A673 (cell line): ENCODE results near the gene FRS2. TPM values are rescaled to one million over a fixed set of nuclear protein-coding genes. Genes with fewer than 3 reads are reported as not detected.

Source experiments
- BruUV-seq: library from RNA; stranded (reverse); fragments of 400-500 nt; replicated peaks from 2 replicates; lab custom pipeline; 2021; lab: Mats Ljungman, UMichigan
- CTCF ChIA-PET: fragments of 300-600 bp; sonication (Branson Sonifier 250); formaldehyde crosslinking; loops from one replicate; lab custom pipeline; 2022; ENCODE audit warnings: antibody characterized with exemption; lab: Charles Lee
- POLR2A ChIA-PET: fragments of 300-600 bp; sonication (Branson Sonifier 250); formaldehyde crosslinking; loops from one replicate; lab custom pipeline; 2022; ENCODE audit warnings: antibody characterized with exemption; ENCODE audit not compliant: low non-redundant PET; lab: Charles Lee
- DNase-seq: peaks from one replicate; pipeline ENCODE4 v3.0.0-alpha.2; 2015; ENCODE audit warnings: low spot score
- H3K27ac ChIP-seq: fragments of 200-600 bp; sonication (generic); 2 replicates; pipeline ENCODE4 v1.5.1; 2016; ENCODE audit warnings: mixed run types, low read depth, mild to moderate bottlenecking, mixed read lengths, antibody characterized with exemption, low read length; ENCODE audit not compliant: poor library complexity, severe bottlenecking
- H3K27me3 ChIP-seq: fragments of 200-600 bp; sonication (generic); replicated peaks from 2 replicates; pipeline ENCODE4 v1.6.1; 2017; ENCODE audit warnings: mixed run types, low read depth, mild to moderate bottlenecking, mixed read lengths, antibody characterized with exemption, low read length; ENCODE audit not compliant: insufficient read depth, poor library complexity
- H3K36me3 ChIP-seq: fragments of 200-600 bp; sonication (generic); 2 replicates; pipeline ENCODE4 v1.6.1; 2016; ENCODE audit warnings: mixed run types, mild to moderate bottlenecking, mixed read lengths, antibody characterized with exemption, low read length; ENCODE audit not compliant: insufficient read depth, poor library complexity, severe bottlenecking
- H3K4me1 ChIP-seq: fragments of 200-600 bp; sonication (generic); 2 replicates; pipeline ENCODE4 v1.6.1; 2017; ENCODE audit warnings: mixed run types, mild to moderate bottlenecking, mixed read lengths, antibody characterized with exemption, low read length; ENCODE audit not compliant: insufficient read depth, poor library complexity, severe bottlenecking
- H3K4me3 ChIP-seq: fragments of 200-600 bp; sonication (generic); 2 replicates; pipeline ENCODE4 v1.5.1; 2016; ENCODE audit warnings: low read depth, mixed run types, mild to moderate bottlenecking, mixed read lengths, low read length; ENCODE audit not compliant: poor library complexity, severe bottlenecking
- H3K9me3 ChIP-seq: fragments of 200-600 bp; sonication (generic); 2 replicates; pipeline ENCODE4 v1.6.1; 2016; ENCODE audit warnings: mixed run types, low read depth, mild to moderate bottlenecking, mixed read lengths, antibody characterized with exemption, low read length; ENCODE audit not compliant: poor library complexity, severe bottlenecking
- CTCF ChIP-seq: fragments of 300-800, 200-600 bp; sonication (generic); conservative IDR thresholded peaks from 2 replicates; pipeline ENCODE4 v1.5.1; 2017; ENCODE audit warnings: low read depth, mild to moderate bottlenecking, antibody characterized with exemption, low read length, moderate library complexity, mixed read lengths
- EZH2 ChIP-seq: fragments of 200-600 bp; sonication (generic); IDR thresholded peaks from 2 replicates; pipeline ENCODE4 v1.6.1; 2017; ENCODE audit warnings: borderline replicate concordance, low read depth, mild to moderate bottlenecking, mixed read lengths, antibody characterized with exemption, low read length; ENCODE audit not compliant: poor library complexity, severe bottlenecking
- intact Hi-C: fragments of 100-400 bp; cut with micrococcal nuclease; formaldehyde crosslinking; loops from one replicate; pipeline ENCODE4 v1.10.0; 2022; ENCODE audit not compliant: unreplicated experiment
- total RNA-seq: library from RNA; stranded (reverse); gene quantifications from 2 replicates; pipeline ENCODE4 v1.2.3, GENCODE V29; 2021

Gene FRS2
- total RNA-seq, 1 experiment from 2014 or later: 34.5 TPM

GRCh38 chr12:69471076-69471430 is 865 bp downstream of the FRS2 start:
- TF ChIP-seq EZH2 (no peak), CTCF (no peak)
- Histone ChIP-seq H3K36me3 (no peaks in the 10 kb centered on the region), H3K9me3 (no peaks in the 10 kb centered on the region), H3K4me3 (peak overlapping the region; percentile 90), H3K4me1 (peaks cover 33% of the 10 kb centered on the region), H3K27me3 (no peaks in the 10 kb centered on the region), H3K27ac (peak overlapping the region; percentile 96)
- ChIA-PET POLR2A (no interaction called here), CTCF (no interaction called here)
- DNase-seq: no peak
- intact Hi-C loops: loop anchor here (2.0 kb wide), 1 partner anchor 100 kb away; no protein-coding TSS in a partner anchor
- BruUV-seq: no TSS peak

GRCh38 chr12:69471667-69472385 is 1.6 kb downstream of the FRS2 start:
- peak overlapping the region; percentile 90 for H3K4me3 ChIP-seq
- no TSS peak for BruUV-seq
- DNase-seq: no peak
- TF ChIP-seq CTCF (no peak), EZH2 (no peak)
- H3K4me1 ChIP-seq: peaks cover 36% of the 10 kb centered on the region
- H3K27ac ChIP-seq: no peak overlapping the region
- no peaks in the 10 kb centered on the region for H3K27me3 ChIP-seq
- H3K36me3 ChIP-seq: no peaks in the 10 kb centered on the region
- no peaks in the 10 kb centered on the region for H3K9me3 ChIP-seq
- ChIA-PET POLR2A (no interaction called here), CTCF (no interaction called here)
- intact Hi-C loops: loop anchor here (2.0 kb wide), 1 partner anchor 99 kb away; no protein-coding TSS in a partner anchor

- TF ChIP-seq EZH2: no peak
- no peak for TF ChIP-seq CTCF
- Histone ChIP-seq H3K4me3 (no peak overlapping the region), H3K27ac (no peak overlapping the region), H3K4me1 (peaks cover 36% of the 10 kb centered on the region), H3K9me3 (no peaks in the 10 kb centered on the region), H3K27me3 (no peaks in the 10 kb centered on the region), H3K36me3 (no peaks in the 10 kb centered on the region)
- no TSS peak for BruUV-seq
- CTCF ChIA-PET: no interaction called here
- DNase-seq: no peak
- POLR2A ChIA-PET: no interaction called here
- intact Hi-C loops: no loop called here
Measured at GRCh38 chr12:69473262-69473661, 3.1 kb downstream of the FRS2 start.
